NCI-H2107 (cell line): Measurements from ENCODE around the gene TRAF3IP3.

ENCODE experiments used
- DNase-seq: peaks from one replicate; lab custom pipeline; 2025; lab: John Stamatoyannopoulos, UW

The TRAF3IP3 gene

DNA sequence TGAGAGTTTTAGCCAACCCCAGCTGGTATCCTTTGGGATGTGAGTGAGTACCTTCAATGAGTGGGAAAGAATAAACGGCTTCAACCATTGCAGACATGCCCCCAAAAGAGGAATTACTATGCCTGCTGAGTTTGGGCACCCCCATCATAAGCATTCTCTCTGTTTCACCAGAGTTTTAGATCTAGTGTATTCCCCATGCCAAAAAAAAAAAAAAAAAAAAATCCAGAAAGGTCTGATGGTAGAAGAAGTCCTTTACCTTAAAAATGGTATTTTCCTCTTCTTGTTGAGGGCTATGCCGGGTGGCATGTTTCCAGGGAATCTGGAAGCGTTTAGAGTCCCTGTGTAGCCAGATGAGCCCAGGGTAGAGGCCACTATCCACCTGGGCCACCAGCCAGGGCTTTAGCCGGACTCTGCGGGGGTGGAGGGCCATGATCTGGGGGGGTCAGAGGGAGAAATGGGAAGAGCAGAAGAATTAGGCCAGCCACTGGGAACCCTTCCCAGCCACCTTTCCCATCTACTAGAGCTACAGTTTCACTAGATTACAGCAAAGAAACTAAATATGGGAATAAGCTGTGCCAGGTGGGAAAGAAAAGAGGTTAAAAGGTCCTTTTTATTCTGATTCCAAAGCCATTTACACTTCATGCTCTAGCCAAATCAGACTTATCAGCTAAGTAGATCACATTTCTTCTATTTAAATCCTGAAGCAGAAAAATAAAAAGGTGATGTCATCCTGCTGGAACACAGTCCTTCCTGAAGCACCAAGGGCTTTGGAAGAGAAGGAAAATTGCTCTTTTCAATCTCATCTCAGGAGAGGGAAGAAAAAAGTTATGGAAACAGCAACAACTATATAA, 45.4 kb downstream of the TRAF3IP3 start:
- no peak for DNase-seq

DNA sequence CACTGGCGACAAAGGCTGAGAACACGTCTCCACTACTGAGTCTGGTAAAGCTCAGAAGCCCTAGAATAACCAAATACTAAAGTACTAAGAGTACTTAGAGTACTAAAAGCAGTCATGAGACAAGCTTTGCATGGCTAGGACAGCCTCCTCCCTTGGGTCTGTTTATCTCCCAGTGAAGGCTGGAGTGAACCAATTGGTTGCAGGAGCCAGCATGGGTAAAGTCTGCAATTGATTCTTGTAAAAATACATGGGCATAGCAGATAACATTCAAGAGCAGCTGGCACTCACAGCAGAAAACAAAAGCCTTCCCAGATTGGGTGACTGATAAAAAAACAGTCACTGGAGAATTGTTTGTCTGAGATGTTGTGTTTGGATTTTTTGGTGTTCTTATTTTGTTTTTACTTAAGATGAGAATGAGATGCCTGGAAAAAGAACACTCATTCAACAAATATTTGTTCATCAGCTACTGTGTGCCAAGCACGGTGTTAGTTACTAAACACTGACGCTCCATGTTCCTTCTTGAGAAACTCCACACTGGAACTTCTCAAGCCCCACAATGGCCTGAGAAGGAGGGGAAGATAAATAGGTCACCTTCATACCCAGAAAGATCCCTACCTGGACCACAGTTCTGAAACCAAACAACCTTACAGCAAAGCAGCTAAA, 46.4 kb downstream of the TRAF3IP3 start:
- peak; percentile 56 for DNase-seq

DNA sequence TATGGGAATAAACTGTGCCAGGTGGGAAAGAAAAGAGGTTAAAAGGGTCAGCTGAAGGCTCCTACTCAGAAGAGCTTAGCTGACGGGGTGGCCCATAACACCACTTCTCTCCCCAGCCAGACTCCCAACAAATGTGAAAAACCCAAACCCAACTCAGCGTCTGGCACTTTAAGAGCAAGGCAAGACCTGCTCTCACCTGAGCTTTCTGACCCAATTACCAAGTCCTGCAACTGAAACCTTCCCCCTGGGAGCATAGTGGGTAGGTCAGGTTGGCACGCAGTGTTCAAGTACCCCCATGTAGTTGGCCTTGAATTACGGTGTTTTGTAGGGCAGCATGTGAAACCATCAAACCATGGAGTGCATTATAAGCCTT, 46.9 kb downstream of the TRAF3IP3 start:
- peak; percentile 56 for DNase-seq

DNA sequence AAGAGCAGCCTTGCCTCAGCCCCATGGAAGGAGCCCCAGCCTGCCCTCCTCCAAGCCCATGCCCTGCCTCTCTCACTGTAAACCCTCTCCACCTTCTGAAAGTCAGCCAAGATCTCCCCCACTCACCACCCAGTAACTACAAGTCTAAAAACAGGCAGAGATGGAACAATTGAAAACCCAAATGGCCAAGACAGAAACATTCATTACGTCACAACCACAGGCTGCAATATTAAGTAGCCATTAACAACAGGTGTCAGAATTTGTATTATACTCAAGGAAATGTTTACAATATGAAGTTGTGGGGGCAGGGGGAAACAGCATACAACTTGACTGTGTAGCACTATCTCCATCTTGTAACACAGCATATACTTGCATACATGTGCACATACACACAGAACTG, 47.7 kb downstream of the TRAF3IP3 start:
- DNase-seq, result no peak

DNA sequence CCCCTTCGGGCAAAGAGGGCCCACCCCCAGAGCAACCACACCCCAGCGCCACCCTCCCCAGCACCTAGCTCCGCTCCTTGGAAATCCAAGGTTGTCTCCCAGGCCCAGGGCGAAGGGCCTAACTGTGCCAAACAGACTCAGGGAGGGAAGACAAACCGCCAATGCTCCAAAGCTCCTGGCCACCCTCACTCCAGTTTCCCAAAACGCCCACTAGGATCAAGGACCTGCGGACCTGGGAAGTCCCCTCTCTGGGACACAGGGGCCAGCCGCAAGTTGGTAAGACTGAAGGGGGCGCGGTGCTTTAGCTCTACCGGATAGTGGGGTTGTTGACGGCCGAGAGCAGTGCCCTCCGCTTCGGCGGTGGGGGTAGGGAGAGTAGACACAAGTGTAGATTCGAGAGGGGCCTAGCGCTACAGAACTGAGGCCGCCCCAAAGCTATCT, 49.5 kb downstream of the TRAF3IP3 start:
- DNase-seq, result no peak

DNA sequence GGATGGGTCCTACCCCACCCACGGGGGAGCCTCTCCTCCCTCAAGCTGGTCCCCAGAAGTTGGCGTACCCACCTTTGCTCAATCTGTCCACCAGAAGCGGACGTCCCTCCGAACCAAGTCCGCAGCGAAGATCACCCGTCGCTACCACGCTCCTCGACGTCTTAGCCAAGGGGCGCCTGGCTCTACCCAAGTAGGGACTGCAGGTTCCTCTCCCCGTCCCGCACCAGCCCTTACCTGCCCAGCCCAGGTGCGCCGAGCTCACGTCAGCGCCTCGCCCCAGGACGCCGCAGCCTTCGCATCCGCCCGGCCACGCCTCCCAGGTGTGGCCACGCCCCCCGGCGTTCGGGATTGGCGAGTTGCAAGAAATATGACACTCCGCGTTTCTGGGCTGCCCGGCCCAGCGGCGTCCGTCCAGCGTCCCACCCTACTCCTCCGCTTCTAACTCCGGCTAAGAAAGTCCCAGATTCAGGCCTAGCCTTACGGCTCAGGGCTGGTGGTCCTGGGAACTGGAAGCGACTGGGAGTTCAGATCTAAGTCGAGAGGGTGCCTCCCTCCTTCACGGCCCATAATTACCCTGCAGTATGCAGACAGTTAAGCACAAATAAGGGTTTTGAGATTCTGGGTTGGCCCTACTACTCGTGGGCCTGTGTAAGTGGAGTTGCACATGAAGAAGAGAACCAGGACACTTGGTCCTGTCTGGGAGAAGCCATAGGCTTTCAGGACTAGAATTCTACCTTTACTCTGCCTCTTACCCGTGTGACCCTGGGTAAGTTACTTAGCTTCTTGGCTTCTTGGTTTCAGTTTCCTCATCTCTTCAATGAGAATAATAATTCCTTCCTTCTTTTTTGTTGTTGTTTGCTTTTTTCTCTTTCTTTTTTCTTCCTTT, 50.3 kb downstream of the TRAF3IP3 start, which contains the start of gene IRF6:
Gene IRF6 (minus strand): TSS at position 268 of the 886 bp plus-strand sequence. CDS start 4,729 bp downstream, outside the sequence.
- DNase-seq, result peak; percentile 47

DNA sequence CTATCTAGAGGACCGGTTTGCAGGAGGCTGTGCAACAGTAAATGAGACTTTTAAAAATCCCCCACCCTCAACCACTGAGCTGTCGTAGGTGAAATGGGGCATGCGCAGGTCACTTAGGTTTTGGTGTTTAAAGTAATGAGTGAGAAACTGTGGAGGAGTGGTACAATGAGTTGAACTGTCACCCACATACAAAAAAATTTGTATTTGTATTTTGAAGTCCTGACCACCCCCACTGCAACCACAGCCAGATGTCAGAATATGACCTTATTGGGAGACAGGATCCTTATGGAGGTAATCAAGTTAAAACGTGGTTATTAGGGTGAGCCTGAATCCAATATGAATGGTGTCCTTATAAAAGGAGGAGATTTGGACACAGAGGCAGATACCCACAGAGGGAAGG, 51.7 kb downstream of the TRAF3IP3 start:
- no peak for DNase-seq

DNA sequence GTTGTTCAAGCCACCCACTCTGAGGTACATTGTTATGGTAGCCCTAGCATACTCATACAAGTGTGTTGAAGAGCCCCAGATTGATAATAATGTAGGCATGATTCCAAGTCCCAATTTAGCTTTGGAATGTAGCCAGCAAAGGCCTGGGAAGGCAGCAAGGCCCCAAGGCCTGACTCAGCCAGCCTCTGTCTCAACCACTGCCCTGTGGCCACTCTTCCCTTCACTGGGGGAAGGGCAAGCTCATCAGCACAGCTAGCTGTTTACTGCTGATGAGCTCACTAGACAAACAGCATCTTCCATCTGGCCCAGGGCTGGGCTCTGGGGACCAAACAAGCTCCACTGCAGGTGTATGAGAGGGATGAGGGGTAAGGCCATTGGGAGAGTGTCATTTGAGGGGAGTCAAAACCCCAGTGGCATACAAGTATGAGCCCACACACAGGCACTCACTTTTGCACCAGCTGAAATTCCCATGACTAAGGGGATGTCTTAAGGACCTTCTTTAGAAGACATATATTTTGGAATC, 52.3 kb downstream of the TRAF3IP3 start:
- DNase-seq, result peak; percentile 30

DNA sequence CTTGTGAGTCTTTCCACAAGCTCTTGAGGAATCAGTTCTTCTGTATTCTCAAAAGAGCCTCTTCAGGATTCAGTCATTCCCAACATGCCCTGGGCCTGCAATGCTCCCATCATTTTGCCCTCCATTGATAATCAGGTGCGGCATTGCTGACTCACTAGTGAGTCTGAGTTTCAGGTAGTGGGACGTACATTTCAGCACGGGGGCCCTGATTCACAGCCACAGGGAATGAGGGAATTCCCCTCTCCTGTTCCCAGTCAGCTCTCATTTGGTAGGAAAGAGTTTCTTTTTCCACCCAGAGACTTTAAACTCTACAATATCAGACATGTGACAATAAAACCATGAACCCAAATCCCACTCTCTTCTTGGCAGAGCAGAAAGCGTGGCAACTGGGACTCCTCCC, 53.8 kb downstream of the TRAF3IP3 start:
- DNase-seq, result no peak

DNA sequence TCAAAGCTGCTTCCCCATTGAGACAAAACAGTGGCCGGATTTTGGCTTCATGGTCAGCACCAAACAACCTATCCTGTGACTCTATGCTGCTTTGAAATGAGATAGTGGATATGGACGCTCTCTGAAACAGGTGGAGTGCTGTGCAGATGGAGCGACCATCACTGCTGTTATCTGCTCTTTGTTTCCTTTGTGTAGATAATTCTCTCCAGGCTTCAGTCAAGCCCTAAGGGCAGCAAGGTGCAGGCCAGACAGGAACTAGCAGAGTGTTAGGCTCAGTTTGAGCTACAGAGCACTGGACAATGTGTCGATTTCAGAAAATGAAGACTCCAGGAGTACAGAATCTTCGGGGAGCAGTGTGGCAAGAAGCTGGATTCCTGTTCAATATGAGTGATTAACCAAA, 54.9 kb downstream of the TRAF3IP3 start:
- no peak for DNase-seq

DNA sequence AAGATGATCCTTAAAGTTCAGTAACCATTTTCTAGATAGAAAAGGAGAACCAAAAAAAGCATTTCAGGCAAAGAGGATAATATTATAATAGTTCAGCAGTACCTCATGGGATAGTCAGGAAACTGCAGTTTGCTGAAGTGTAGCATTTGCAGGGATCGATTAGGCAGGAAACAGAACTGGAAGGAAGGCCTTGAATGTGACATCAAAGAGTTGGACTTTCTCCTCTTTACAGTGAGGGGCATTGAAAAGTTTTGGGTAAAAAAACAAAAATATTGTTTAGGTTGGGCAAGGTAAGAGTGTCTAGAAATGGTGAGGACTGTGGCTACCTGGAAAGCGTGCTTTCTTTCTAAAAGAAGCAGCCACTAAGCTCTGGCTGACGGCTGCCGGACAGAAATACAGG, 58.0 kb downstream of the TRAF3IP3 start:
- DNase-seq, result no peak

DNA sequence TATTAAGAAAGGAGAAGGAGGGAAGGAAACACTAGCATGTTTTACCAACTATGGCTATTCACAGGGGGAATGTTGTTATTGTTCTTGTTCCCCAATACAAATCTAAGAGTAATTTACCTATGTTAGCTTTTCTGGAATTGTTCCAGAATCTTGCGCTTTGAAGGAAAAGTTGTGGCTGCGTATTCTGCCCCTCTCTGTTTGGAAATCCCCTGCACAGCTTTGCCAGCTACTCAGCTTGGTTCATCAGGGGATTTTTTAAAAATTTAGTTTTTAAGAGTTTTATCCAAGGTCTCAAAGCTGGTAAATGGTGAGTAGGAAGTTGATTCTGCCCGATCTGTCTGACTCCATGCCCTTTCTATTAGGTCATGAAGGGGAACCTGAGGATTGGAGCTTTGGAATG, 59.6 kb downstream of the TRAF3IP3 start:
- no peak for DNase-seq

DNA sequence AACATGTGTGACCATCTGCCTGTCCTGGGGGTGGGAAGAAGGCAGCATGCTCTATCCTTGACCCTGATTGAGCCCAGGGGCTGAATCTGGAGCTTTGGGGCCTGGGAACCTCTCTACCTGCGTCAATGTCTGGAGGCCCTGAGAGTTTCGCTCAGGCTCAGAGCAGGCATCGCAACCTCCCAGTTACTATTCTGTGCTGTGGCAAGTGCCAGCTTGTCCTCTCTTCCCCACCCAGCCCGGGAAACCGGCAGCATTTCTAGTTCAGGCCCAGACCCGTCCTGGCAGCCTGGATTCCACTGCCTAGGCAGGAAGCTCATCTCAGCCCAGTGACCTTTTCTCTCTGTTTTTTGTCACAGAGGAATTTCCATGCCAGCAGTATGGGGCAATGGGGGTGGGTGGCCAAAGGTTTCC, 60.1 kb downstream of the TRAF3IP3 start:
- DNase-seq, result no peak

DNA sequence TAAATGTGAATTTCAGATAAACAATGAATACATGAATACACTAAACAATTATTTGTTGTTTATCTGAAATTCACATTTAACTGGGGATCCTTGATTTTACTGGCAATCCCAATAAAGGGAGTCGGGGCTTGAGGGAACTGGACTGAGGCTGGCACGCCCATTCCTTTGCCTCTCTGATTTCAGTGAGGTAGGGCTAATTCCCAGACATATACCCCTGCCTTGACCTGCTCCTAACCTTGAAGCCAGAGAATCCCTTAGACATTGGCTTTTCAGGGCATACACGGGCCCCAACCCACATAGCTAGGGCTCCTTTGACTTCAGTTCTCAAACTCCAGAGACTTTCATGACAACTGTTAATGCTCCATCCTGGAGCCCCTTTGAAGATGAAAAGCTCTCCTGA, 61.1 kb downstream of the TRAF3IP3 start:
- no peak for DNase-seq

DNA sequence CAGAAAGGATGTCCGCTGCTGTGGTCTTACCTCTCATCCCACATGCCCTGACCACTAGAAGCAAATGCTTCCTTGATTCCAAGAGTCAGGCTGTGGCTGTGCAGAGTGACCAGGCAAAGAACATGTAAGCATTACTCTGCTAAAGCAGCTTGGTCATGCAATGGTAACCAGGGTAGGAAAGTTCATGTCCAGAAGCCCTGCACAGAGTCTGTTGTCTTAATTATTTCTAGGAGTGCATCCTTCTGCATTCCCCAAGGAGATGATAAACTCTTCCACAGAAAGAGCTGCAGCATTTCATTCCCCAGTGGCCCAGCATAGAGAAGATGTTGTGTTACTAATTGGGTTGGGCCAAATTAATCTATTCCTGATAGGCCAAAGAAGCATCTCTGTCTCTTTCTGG, 61.8 kb downstream of the TRAF3IP3 start:
- no peak for DNase-seq

DNA sequence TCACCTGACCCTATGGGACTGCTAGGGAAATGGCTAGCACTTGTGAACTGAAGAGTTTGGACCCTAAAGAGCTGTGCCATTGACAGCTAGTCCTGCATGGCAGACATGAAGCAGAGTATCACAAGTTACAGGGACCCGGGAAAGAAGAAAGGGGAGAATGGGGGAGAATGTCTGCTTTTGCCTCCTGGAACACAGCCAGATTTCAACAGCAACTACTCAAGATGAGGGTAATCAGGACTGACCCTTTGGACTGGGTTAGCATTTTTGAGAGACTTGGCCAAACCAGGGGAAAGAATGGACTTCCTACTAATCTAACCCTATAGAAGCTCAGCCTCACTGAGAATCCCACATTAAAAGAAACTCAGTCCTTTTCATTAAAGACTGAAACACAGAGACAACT, 63.2 kb downstream of the TRAF3IP3 start:
- no peak for DNase-seq

DNA sequence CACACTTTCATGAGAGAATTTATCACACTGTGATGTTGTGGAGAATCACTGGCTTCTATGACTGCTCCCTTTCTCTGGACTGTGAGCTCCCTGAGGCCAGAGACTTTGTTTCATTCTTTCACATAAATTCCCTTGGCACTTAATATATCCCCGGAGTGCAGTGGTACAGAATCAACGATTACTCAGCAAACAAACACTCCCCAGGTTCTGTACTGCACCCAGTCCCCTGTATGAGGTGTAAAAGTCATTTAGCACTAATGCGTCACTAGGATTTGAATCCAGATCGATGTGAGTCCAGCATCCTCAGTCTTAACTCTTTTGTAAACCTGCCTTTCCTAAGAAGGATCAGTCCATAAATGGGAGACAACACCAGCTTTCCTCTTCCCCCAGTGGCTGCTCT, 65.1 kb downstream of the TRAF3IP3 start:
- DNase-seq, result no peak

DNA sequence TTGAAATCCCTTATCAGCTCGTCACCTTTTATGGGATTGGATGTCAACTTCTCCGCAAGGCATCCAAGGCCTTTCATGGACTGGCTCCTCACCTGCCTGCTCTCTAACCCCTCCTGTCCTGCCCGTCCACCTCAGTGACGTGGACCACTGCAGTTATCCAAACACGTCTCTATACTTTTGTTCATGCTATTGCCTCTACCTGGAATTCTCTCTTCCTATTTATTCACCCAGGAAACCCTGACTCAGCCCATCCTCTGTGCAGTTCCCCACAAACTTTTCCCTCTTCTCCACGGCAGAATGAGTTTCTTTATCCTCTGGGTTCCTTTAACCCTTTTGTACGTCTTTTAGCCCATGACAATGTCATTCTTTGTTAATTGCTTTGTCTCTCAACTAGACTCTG, 66.9 kb downstream of the TRAF3IP3 start:
- no peak for DNase-seq

DNA sequence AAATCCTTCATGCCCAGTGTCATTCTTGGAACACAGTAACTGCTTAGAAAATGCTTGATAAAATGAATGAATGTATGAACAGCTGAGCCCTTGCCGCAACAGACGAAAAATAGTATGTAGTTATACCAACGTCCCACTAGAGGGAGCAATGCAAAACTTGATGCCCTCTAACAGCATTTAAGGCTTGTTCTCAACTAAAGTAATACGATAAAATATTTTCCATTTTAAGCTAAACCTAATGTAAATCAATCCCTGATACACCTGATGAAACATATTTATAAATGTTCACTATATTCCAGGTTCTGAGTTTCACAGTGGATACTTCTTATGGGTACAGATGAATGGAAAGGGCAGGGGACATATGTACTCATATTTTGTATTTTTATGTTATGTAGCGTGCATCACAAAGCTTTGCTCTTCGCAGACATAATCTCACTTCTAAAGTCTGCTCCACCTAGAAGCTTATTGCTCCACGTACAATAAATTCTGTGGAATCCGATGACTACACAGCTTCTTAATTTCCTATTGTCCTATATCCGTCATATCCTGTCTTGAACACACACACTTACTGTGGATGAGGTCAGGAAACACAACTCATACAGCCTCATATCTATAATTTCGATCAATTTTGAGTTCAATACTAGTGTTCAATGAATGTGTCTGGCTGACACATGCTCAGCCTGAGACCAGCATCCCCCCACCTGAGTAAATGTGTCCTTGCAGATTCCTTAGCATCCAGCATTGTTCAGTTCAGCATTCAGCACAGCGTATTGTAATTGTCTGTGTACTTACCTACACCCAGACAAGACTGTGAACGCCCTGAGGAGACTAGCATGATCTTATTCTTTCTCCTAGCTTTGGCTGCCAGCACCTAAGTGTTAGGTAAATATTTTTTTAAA, 67.5 kb downstream of the TRAF3IP3 start:
- DNase-seq, result peak; percentile 21

DNA sequence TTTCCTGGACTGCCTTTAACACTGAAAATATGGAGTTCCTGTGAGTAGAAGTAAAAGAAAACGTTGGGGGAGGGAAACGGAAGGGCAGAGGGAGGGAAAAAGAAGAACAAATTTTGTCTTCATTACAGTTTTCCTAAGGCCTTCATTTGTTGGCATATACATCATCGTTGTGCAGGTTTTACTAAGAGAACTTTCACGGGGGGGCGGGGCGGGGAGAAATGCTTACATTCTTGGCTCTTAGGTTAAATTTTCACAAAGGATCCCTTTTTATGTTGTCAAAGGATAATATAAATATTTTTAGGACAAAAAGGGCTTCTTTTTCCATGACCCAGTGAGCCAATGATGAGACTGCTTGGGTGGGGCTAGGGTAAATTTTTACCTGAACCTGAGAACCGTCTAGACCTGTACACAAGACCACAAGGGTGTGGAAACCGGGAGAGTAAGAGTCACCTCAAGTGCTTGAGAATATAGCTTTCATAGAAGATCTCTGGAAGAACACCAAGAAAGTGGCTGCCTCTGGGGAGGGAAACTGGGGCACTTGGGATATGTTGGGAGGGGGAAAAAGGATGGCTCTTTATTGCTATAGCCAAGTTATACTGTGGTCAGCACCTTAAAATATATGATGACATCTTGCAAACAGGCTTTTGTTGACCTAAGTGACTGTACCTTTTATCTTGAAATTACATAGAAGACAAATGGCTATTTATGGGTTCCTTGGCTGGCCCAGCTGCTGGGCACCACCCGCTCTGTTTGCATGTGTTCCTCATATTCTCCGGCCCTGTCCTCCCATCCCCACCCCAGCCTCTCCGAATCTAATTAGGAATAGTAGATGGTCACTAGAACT, 70.0 kb downstream of the TRAF3IP3 start:
- no peak for DNase-seq
